Measurements from ENCODE around the gene EPHB4.

Gene EPHB4

GRCh38 chr7:100854146-100854895 lies 27.0 kb upstream of the EPHB4 start:
- DNase-seq (ENCODE audit: low read depth), result no peak

GRCh38 chr7:100852048-100852872 lies 24.9 kb upstream of the EPHB4 start, which contains the start of gene SLC12A9:
SLC12A9 (plus strand) TSS chr7:100852713; CDS start chr7:100854198, 1,485 bp downstream.
- DNase-seq (ENCODE audit: low read depth), result peak; percentile 91

GRCh38 chr7:100847360-100847759 lies 20.0 kb upstream of the EPHB4 start:
- DNase-seq (ENCODE audit: low read depth), result no peak

- DNase-seq (ENCODE audit: low read depth), result no peak
Observed at GRCh38 chr7:100840470-100841100, 13.3 kb upstream of the EPHB4 start.

- no peak for DNase-seq (ENCODE audit: low read depth)
Observed at GRCh38 chr7:100839361-100839760, 12.0 kb upstream of the EPHB4 start.

GRCh38 chr7:100837099-100837836 lies 9.9 kb upstream of the EPHB4 start:
- DNase-seq (ENCODE audit: low read depth), result peak; percentile 93

GRCh38 chr7:100836812-100837098 lies 9.4 kb upstream of the EPHB4 start:
- no peak for DNase-seq (ENCODE audit: low read depth)

- DNase-seq (ENCODE audit: low read depth), result no peak
Observed at GRCh38 chr7:100835903-100836811, 8.8 kb upstream of the EPHB4 start.

GRCh38 chr7:100832281-100832633 lies 4.9 kb upstream of the EPHB4 start:
- no peak for DNase-seq (ENCODE audit: low read depth)

GRCh38 chr7:100830396-100830795 lies 3.1 kb upstream of the EPHB4 start:
- no peak for DNase-seq (ENCODE audit: low read depth)

- no peak for DNase-seq (ENCODE audit: low read depth)
Observed at GRCh38 chr7:100829150-100829716, 1.9 kb upstream of the EPHB4 start.

GRCh38 chr7:100826514-100827329 lies 601 bp downstream of the EPHB4 start:
- DNase-seq (ENCODE audit: low read depth), result peak; percentile 33

GRCh38 chr7:100825751-100826513 lies 1.4 kb downstream of the EPHB4 start:
- DNase-seq (ENCODE audit: low read depth), result peak; percentile 42

GRCh38 chr7:100825215-100825671 lies 2.1 kb downstream of the EPHB4 start:
- DNase-seq (ENCODE audit: low read depth), result no peak

GRCh38 chr7:100824499-100825214 lies 2.7 kb downstream of the EPHB4 start:
- no peak for DNase-seq (ENCODE audit: low read depth)

- DNase-seq (ENCODE audit: low read depth), result no peak
Observed at GRCh38 chr7:100823534-100823933, 3.8 kb downstream of the EPHB4 start.

- no peak for DNase-seq (ENCODE audit: low read depth)
Observed at GRCh38 chr7:100823140-100823525, 4.2 kb downstream of the EPHB4 start.
